Right lobe of liver (tissue), 4 donors: ENCODE measurements around the gene SLC24A3.

ENCODE experiments used
- POLR2A ChIP-seq: fragments of 450-650 bp; IDR thresholded peaks from one replicate; pipeline ENCODE4 v1.6.1; 2017; ENCODE audit warnings: antibody characterized with exemption, mild to moderate bottlenecking
- TF ChIP-seq, protein P1 (sequence below), 4 donors: fragments of 200-600 bp in 3 of 4; fragments of 450-650 bp in 1 of 4; IDR thresholded peaks; one replicate each; pipeline versions ENCODE4 v1.5.1 to v1.8.0; 2016 to 2022; ENCODE audit warnings: antibody characterized with exemption in 4 of 4, mild to moderate bottlenecking in 2 of 4
- donor health status: DM: no; HTN: no; CAD: no.
- donor health status: DM: no; HTN: no; CAD: no.
- donor health status: DM: no; HTN: yes; CAD: no.

DNA sequence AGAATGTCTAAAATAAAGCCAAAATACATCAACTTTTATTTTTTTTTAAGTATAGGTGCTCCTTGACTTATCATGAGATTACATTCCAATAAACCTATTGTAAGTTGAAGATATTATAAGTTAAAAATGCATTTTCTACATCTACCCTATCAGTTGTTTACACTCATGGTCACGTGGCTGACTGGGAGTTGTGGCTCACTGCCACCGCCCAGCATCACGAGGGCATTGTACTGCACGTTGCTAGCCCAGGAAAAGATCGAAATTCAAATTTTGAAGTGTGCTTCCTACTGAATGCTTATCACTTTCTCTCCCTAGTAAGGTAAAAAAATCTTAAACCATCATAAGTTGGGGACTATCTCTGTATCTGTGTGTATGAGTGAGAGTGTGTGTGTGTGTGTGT, 419.0 kb downstream of the SLC24A3 start:
- TF ChIP-seq, protein P1, sequence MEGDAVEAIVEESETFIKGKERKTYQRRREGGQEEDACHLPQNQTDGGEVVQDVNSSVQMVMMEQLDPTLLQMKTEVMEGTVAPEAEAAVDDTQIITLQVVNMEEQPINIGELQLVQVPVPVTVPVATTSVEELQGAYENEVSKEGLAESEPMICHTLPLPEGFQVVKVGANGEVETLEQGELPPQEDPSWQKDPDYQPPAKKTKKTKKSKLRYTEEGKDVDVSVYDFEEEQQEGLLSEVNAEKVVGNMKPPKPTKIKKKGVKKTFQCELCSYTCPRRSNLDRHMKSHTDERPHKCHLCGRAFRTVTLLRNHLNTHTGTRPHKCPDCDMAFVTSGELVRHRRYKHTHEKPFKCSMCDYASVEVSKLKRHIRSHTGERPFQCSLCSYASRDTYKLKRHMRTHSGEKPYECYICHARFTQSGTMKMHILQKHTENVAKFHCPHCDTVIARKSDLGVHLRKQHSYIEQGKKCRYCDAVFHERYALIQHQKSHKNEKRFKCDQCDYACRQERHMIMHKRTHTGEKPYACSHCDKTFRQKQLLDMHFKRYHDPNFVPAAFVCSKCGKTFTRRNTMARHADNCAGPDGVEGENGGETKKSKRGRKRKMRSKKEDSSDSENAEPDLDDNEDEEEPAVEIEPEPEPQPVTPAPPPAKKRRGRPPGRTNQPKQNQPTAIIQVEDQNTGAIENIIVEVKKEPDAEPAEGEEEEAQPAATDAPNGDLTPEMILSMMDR (IDR thresholded peaks at IDR 0.05): no peak
- TF ChIP-seq POLR2A: no peak
